GM12865 (cell line): ENCODE measurements around the gene NOP53.
"Not testable (repeated sequence)": the region's sequence is repeated elsewhere in the genome, so short reads cannot be mapped to it uniquely, and the experiment has no call there.

Experiments used
- DNase-seq: peaks from one replicate; pipeline ENCODE4 v3.0.0; 2010; ENCODE audit warnings: low read depth
- H3K4me3 ChIP-seq: 2 replicates; pipeline ENCODE4 v1.5.1; 2011; ENCODE audit warnings: mild to moderate bottlenecking, low read depth, low read length, control low read depth
- CTCF ChIP-seq: IDR thresholded peaks from 2 replicates; pipeline ENCODE4 v1.5.1; 2011; ENCODE audit warnings: low read length, control low read depth, low read depth, inconsistent platforms; ENCODE audit not compliant: insufficient read depth; ENCODE audit errors: missing control alignments

NOP53 gene

GRCh38 chr19:47802521-47803043 is 57.2 kb downstream of the NOP53 start:
- no peak for DNase-seq
- TF ChIP-seq CTCF = no peak
- no peak overlapping the region for H3K4me3 ChIP-seq

GRCh38 chr19:47803148-47803547 is 57.8 kb downstream of the NOP53 start:
- not testable (repeated sequence) for H3K4me3 ChIP-seq, DNase-seq

GRCh38 chr19:47803671-47804070 is 58.3 kb downstream of the NOP53 start:
- H3K4me3 ChIP-seq, DNase-seq: not testable (repeated sequence)

GRCh38 chr19:47804451-47804850 is 59.1 kb downstream of the NOP53 start, which contains the start of gene TPRX1:
Gene TPRX1 (minus strand): TSS chr19:47804551. CDS start chr19:47804539, 12 bp downstream.
- not testable (repeated sequence) for H3K4me3 ChIP-seq, DNase-seq

- H3K4me3 ChIP-seq = no peak overlapping the region
- TF ChIP-seq CTCF = no peak
- no peak for DNase-seq
These were observed 60.0 kb downstream of the NOP53 start for GRCh38 chr19:47805313-47805712.

- DNase-seq = no peak
- no peak for TF ChIP-seq CTCF
- H3K4me3 ChIP-seq = no peak overlapping the region
These were observed 61.1 kb downstream of the NOP53 start for GRCh38 chr19:47806435-47806834.
